ENCODE measurements around the gene PRSS2.

GRCh38 chr7:142805350-142806021 is 34.7 kb downstream of the PRSS2 start:
- TF ChIP-seq EZH2 (IDR thresholded peaks at IDR 0.05) (no peak), FOXP2 (optimal IDR thresholded peaks at IDR 0.05; ENCODE audit: control extremely low read depth, extremely low read length, insufficient read depth) (no peak)
